Activated CD8-positive, alpha-beta T cell treated with anti-CD3 and anti-CD28 coated beads for 36 hours (primary cell): Measurements from ENCODE around the gene MOAP1. TPM values are rescaled to one million over a fixed set of nuclear protein-coding genes. Genes with fewer than 3 reads are reported as not detected.
"Not testable (repeated sequence)": the region's sequence is repeated elsewhere in the genome, so short reads cannot be mapped to it uniquely, and the experiment has no call there.

Experiments
- ATAC-seq: fragments of 200-7000 bp; cut with Tn5 transposase; one replicate; pipeline ENCODE4 v1.10.0; 2021; ENCODE audit warnings: mild to moderate bottlenecking, moderate library complexity
- CTCF ChIA-PET: fragments of 350-600 bp; sonication (Branson Sonifier 250); formaldehyde crosslinking; loops from one replicate; lab custom pipeline; 2021; ENCODE audit warnings: antibody characterized with exemption; lab: Charles Lee
- POLR2A ChIA-PET: fragments of 350-600 bp; sonication (Branson Sonifier 250); formaldehyde crosslinking; loops from one replicate; lab custom pipeline; 2021; ENCODE audit warnings: antibody characterized with exemption; lab: Charles Lee
- DNase-seq: peaks from one replicate; pipeline ENCODE4 v3.0.0-alpha.2; 2020
- H3K27ac Mint-ChIP-seq: one replicate; pipeline ENCODE4 v1.8.0; 2021; ENCODE audit warnings: mild to moderate bottlenecking, mixed read lengths
- H3K27me3 Mint-ChIP-seq: one replicate; pipeline ENCODE4 v1.8.0; 2021; ENCODE audit warnings: mixed read lengths
- H3K36me3 Mint-ChIP-seq: one replicate; pipeline ENCODE4 v1.8.0; 2021; ENCODE audit warnings: low read depth, mixed read lengths
- H3K4me1 Mint-ChIP-seq: one replicate; pipeline ENCODE4 v1.8.0; 2021; ENCODE audit warnings: low read depth, mixed read lengths
- H3K4me3 Mint-ChIP-seq: one replicate; pipeline ENCODE4 v1.8.0; 2021; ENCODE audit warnings: mild to moderate bottlenecking, moderate library complexity, mixed read lengths
- H3K9me3 Mint-ChIP-seq: one replicate; pipeline ENCODE4 v1.8.0; 2021; ENCODE audit warnings: mixed read lengths
- CTCF ChIP-seq: fragments of 200-600 bp; IDR thresholded peaks from one replicate; pipeline ENCODE4 v1.8.0; 2022; ENCODE audit warnings: antibody characterized with exemption, mild to moderate bottlenecking
- intact Hi-C: fragments of 100-400 bp; cut with micrococcal nuclease; formaldehyde crosslinking; loops from one replicate; pipeline ENCODE4 v1.10.0; 2022
- total RNA-seq, 2 experiments: library from RNA; stranded (reverse); gene quantifications; one replicate each; pipeline ENCODE4 v1.2.3, GENCODE V29; 2021

The MOAP1 gene
- total RNA-seq, 2 experiments from 2014 or later, result 19.1 to 19.6 TPM

- ChIA-PET POLR2A (no interaction called here), CTCF (interaction anchor here (1.0 to 1.5 kb wide), 2 partner anchors 15 to 50 kb away, joined by 3 read pairs; no protein-coding TSS in a partner anchor)
- Mint-ChIP-seq H3K27ac (no peak overlapping the region), H3K4me1 (no peaks in the 10 kb centered on the region), H3K4me3 (no peak overlapping the region), H3K36me3 (no peaks in the 10 kb centered on the region), H3K9me3 (no peaks in the 10 kb centered on the region), H3K27me3 (no peaks in the 10 kb centered on the region)
- no peak for TF ChIP-seq CTCF
- no peak for DNase-seq
- intact Hi-C loops, result no loop called here
- no peak for ATAC-seq
Observed at GRCh38 chr14:93163564-93163963, 21.1 kb downstream of the MOAP1 start.

GRCh38 chr14:93161411-93161940, 23.2 kb downstream of the MOAP1 start:
- Mint-ChIP-seq H3K27me3 (no peaks in the 10 kb centered on the region), H3K36me3 (no peaks in the 10 kb centered on the region), H3K4me3 (no peak overlapping the region), H3K9me3 (no peaks in the 10 kb centered on the region), H3K27ac (no peak overlapping the region), H3K4me1 (no peaks in the 10 kb centered on the region)
- intact Hi-C loops, result no loop called here
- no peak for TF ChIP-seq CTCF
- ChIA-PET POLR2A (no interaction called here), CTCF (interaction anchor here (0.6 to 1.9 kb wide), 4 partner anchors 14 to 318 kb away, joined by 3 to 10 read pairs (median 4); no protein-coding TSS in a partner anchor)
- DNase-seq, result no peak
- ATAC-seq, result no peak

GRCh38 chr14:93160353-93160801, 24.3 kb downstream of the MOAP1 start:
- TF ChIP-seq CTCF, result no peak
- Mint-ChIP-seq H3K4me3 (no peak overlapping the region), H3K9me3 (no peaks in the 10 kb centered on the region), H3K27ac (no peak overlapping the region), H3K4me1 (no peaks in the 10 kb centered on the region), H3K36me3 (no peaks in the 10 kb centered on the region), H3K27me3 (no peaks in the 10 kb centered on the region)
- intact Hi-C loops, result no loop called here
- ATAC-seq (peak; percentile 61), DNase-seq (peak; percentile 38)
- POLR2A ChIA-PET, result interaction anchor here (0.6 kb wide), 1 partner anchor 45 kb away, joined by 3 read pairs; no protein-coding TSS in a partner anchor
- CTCF ChIA-PET, result interaction anchor here (1.0 to 1.9 kb wide), 4 partner anchors 16 to 208 kb away, joined by 3 to 10 read pairs (median 5); no protein-coding TSS in a partner anchor

GRCh38 chr14:93159625-93160352, 24.9 kb downstream of the MOAP1 start:
- H3K4me1 Mint-ChIP-seq, H3K27ac Mint-ChIP-seq, H3K9me3 Mint-ChIP-seq, intact Hi-C loops, POLR2A ChIA-PET, H3K36me3 Mint-ChIP-seq, H3K4me3 Mint-ChIP-seq, H3K27me3 Mint-ChIP-seq: not testable (repeated sequence)
- ATAC-seq (peak; percentile 59), DNase-seq (peak; percentile 30)
- CTCF ChIA-PET, result interaction anchor here (1.8 to 1.9 kb wide), 2 partner anchors 16 to 208 kb away, joined by 5 to 10 read pairs; no protein-coding TSS in a partner anchor

GRCh38 chr14:93158349-93158748, 26.3 kb downstream of the MOAP1 start:
- H3K27me3 Mint-ChIP-seq, H3K4me3 Mint-ChIP-seq, POLR2A ChIA-PET, H3K9me3 Mint-ChIP-seq, H3K36me3 Mint-ChIP-seq, H3K4me1 Mint-ChIP-seq, H3K27ac Mint-ChIP-seq, intact Hi-C loops: not testable (repeated sequence)
- CTCF ChIA-PET, result interaction anchor here (1.0 kb wide), 1 partner anchor 19 kb away, joined by 3 read pairs; no protein-coding TSS in a partner anchor
- ATAC-seq, result peak; percentile 52
- peak; percentile 39 for DNase-seq
